ENCODE measurements around the gene JTB. TPM values are rescaled to one million over a fixed set of nuclear protein-coding genes. Genes with fewer than 3 reads are reported as not detected.

The JTB gene
- total and polyA plus RNA-seq, 9 of the 15 experiments (the other 6 are each of a cell fraction or from before 2014, with no cell fraction given): 24.7 to 308 (median 151) TPM

DNA sequence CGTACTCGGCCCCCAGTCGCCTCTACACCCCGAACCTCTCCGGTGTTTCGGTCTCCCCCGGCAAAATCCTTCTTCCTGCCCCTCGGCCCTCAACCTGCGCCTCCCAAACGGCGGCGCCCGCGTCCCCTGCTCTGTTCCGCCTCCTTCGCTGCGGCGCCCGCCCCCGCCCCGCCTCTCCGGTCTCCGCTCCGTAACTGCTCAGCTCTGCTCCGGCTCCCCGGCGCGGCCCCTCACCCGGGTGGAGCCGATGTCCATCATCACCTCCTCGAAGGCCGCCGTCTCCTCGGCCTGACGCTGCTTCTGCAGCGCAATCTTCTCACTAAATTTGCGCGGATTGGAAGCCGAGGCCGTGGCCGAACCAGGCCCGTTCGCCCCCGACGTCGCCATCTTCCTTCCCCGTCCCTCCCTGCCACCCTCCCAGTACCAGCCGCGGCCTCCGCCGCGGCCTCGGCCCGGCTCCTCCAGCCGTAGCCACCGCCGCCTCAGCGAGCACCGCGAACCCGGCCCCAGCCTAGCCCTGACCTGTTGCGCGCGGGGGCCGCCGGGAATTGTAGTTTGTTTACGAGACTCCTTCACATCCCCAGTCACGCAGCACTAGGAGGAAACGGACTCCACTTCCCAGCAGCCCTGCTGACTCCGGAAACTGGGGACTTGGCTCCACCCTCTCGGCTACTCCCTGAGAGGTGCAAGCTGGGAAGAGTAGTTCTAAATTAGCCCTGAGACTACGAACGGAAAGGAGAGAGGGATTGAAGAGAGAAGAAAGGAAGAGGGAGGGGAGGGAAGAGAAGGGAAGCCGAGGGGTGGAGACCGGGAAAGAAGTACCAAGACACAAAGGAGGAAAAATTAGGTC lies 19.1 kb downstream of the JTB start, which contains the start of gene CRTC2 (continued):
- TF ChIP-seq, protein P1, sequence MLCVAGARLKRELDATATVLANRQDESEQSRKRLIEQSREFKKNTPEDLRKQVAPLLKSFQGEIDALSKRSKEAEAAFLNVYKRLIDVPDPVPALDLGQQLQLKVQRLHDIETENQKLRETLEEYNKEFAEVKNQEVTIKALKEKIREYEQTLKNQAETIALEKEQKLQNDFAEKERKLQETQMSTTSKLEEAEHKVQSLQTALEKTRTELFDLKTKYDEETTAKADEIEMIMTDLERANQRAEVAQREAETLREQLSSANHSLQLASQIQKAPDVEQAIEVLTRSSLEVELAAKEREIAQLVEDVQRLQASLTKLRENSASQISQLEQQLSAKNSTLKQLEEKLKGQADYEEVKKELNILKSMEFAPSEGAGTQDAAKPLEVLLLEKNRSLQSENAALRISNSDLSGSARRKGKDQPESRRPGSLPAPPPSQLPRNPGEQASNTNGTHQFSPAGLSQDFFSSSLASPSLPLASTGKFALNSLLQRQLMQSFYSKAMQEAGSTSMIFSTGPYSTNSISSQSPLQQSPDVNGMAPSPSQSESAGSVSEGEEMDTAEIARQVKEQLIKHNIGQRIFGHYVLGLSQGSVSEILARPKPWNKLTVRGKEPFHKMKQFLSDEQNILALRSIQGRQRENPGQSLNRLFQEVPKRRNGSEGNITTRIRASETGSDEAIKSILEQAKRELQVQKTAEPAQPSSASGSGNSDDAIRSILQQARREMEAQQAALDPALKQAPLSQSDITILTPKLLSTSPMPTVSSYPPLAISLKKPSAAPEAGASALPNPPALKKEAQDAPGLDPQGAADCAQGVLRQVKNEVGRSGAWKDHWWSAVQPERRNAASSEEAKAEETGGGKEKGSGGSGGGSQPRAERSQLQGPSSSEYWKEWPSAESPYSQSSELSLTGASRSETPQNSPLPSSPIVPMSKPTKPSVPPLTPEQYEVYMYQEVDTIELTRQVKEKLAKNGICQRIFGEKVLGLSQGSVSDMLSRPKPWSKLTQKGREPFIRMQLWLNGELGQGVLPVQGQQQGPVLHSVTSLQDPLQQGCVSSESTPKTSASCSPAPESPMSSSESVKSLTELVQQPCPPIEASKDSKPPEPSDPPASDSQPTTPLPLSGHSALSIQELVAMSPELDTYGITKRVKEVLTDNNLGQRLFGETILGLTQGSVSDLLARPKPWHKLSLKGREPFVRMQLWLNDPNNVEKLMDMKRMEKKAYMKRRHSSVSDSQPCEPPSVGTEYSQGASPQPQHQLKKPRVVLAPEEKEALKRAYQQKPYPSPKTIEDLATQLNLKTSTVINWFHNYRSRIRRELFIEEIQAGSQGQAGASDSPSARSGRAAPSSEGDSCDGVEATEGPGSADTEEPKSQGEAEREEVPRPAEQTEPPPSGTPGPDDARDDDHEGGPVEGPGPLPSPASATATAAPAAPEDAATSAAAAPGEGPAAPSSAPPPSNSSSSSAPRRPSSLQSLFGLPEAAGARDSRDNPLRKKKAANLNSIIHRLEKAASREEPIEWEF (CRISPR knock-in tag; IDR thresholded peaks at IDR 0.05): no peak
- TF ChIP-seq SMARCA5 (IDR thresholded peaks at IDR 0.05) (no peak), TOE1 (IDR thresholded peaks at IDR 0.05; ENCODE audit: borderline replicate concordance) (no peak; the same call in 1 of the 2 replicates), TOE1 (CRISPR knock-in tag; IDR thresholded peaks at IDR 0.05; ENCODE audit: borderline replicate concordance, low read depth) (no peak), SMARCC2 (IDR thresholded peaks at IDR 0.05; ENCODE audit: low read depth) (no peak), NFRKB (IDR thresholded peaks at IDR 0.05; ENCODE audit: low read depth) (no peak), CBX3 (IDR thresholded peaks at IDR 0.05; ENCODE audit: borderline replicate concordance in 1 of 2, low read length in 2 of 2) (no peak), SMAD2 (IDR thresholded peaks at IDR 0.05; ENCODE audit: low read depth, low read length) (no peak), KLF13 (tag; IDR thresholded peaks at IDR 0.05; ENCODE audit: borderline replicate concordance, low read depth) (no peak), RNF2 (IDR thresholded peaks at IDR 0.05) (0 out of 2 replicates have a peak, but pooled peaks have one; percentile 63), PRMT5 (CRISPR knock-in tag; IDR thresholded peaks at IDR 0.05) (no peak), MBD2 (IDR thresholded peaks at IDR 0.05; ENCODE audit: borderline replicate concordance, low read depth) (peak; percentile 97), BRF1 (IDR thresholded peaks at IDR 0.05; ENCODE audit: borderline replicate concordance, extremely low read depth, insufficient read length) (no peak), CTBP1 (IDR thresholded peaks at IDR 0.05; ENCODE audit: borderline replicate concordance) (peak; percentile 50), ZNF77 (CRISPR knock-in tag; IDR thresholded peaks at IDR 0.05) (no peak)
- TF ChIP-seq, protein P2, sequence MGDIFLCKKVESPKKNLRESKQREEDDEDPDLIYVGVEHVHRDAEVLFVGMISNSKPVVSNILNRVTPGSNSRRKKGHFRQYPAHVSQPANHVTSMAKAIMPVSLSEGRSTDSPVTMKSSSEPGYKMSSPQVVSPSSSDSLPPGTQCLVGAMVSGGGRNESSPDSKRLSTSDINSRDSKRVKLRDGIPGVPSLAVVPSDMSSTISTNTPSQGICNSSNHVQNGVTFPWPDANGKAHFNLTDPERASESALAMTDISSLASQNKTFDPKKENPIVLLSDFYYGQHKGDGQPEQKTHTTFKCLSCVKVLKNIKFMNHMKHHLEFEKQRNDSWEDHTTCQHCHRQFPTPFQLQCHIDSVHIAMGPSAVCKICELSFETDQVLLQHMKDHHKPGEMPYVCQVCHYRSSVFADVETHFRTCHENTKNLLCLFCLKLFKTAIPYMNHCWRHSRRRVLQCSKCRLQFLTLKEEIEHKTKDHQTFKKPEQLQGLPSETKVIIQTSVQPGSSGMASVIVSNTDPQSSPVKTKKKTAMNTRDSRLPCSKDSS (IDR thresholded peaks at IDR 0.05; ENCODE audit: low read depth, partially characterized antibody): no peak
- TF ChIP-seq, protein P3, sequence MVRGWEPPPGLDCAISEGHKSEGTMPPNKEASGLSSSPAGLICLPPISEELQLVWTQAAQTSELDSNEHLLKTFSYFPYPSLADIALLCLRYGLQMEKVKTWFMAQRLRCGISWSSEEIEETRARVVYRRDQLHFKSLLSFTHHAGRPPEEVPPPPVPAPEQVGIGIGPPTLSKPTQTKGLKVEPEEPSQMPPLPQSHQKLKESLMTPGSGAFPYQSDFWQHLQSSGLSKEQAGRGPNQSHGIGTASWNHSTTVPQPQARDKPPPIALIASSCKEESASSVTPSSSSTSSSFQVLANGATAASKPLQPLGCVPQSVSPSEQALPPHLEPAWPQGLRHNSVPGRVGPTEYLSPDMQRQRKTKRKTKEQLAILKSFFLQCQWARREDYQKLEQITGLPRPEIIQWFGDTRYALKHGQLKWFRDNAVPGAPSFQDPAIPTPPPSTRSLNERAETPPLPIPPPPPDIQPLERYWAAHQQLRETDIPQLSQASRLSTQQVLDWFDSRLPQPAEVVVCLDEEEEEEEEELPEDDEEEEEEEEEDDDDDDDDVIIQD (CRISPR knock-in tag; IDR thresholded peaks at IDR 0.05): no peak
- TF ChIP-seq, protein P4, sequence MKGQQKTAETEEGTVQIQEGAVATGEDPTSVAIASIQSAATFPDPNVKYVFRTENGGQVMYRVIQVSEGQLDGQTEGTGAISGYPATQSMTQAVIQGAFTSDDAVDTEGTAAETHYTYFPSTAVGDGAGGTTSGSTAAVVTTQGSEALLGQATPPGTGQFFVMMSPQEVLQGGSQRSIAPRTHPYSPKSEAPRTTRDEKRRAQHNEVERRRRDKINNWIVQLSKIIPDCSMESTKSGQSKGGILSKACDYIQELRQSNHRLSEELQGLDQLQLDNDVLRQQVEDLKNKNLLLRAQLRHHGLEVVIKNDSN (CRISPR knock-in tag; IDR thresholded peaks at IDR 0.05): no peak
